HG03378 (cell line): Measurements from ENCODE around the gene TGFB3.
"Not testable (repeated sequence)": the region's sequence is repeated elsewhere in the genome, so short reads cannot be mapped to it uniquely, and the experiment has no call there.

Experiments
- ATAC-seq: cut with Tn5 transposase; IDR thresholded peaks from one replicate; pipeline ENCODE4 v1.9.1; 2021; ENCODE audit warnings: mild to moderate bottlenecking, moderate library complexity; ENCODE audit not compliant: unreplicated experiment

TGFB3 gene

GRCh38 chr14:75981426-75982265, at the start of gene TGFB3:
TGFB3 (minus strand) TSS chr14:75981995; CDS start chr14:75980893, 1,102 bp downstream.
- peak; percentile 56 for ATAC-seq

GRCh38 chr14:76024211-76024907, 42.6 kb upstream of the TGFB3 start:
- ATAC-seq, result no peak

GRCh38 chr14:76023757-76024156, 42.0 kb upstream of the TGFB3 start:
- ATAC-seq, result no peak

- no peak for ATAC-seq
These were observed 41.2 kb upstream of the TGFB3 start for GRCh38 chr14:76022991-76023390.

- ATAC-seq, result no peak
These were observed 37.9 kb upstream of the TGFB3 start for GRCh38 chr14:76019676-76020075.

GRCh38 chr14:76015668-76016067, 33.9 kb upstream of the TGFB3 start:
- no peak for ATAC-seq

- ATAC-seq, result no peak
These were observed 33.4 kb upstream of the TGFB3 start for GRCh38 chr14:76015191-76015590.

GRCh38 chr14:76012354-76012753, 30.6 kb upstream of the TGFB3 start:
- ATAC-seq, result no peak

- ATAC-seq, result no peak
These were observed 30.1 kb upstream of the TGFB3 start for GRCh38 chr14:76011930-76012329.

- not testable (repeated sequence) for ATAC-seq
These were observed 27.8 kb upstream of the TGFB3 start for GRCh38 chr14:76009627-76010026.

GRCh38 chr14:76007852-76008251, 26.1 kb upstream of the TGFB3 start:
- ATAC-seq, result no peak

GRCh38 chr14:76007379-76007778, 25.6 kb upstream of the TGFB3 start:
- ATAC-seq, result no peak

GRCh38 chr14:76006253-76006652, 24.5 kb upstream of the TGFB3 start:
- ATAC-seq, result no peak

GRCh38 chr14:76002383-76002782, 20.6 kb upstream of the TGFB3 start:
- ATAC-seq, result no peak

- no peak for ATAC-seq
These were observed 17.9 kb upstream of the TGFB3 start for GRCh38 chr14:75999511-76000190.

- ATAC-seq, result no peak
These were observed 14.7 kb upstream of the TGFB3 start for GRCh38 chr14:75996488-75996887.

- no peak for ATAC-seq
These were observed 13.7 kb upstream of the TGFB3 start for GRCh38 chr14:75995372-75996041.

GRCh38 chr14:75993567-75994041, 11.8 kb upstream of the TGFB3 start:
- peak; percentile 72 for ATAC-seq

GRCh38 chr14:75991753-75992152, 10.0 kb upstream of the TGFB3 start:
- ATAC-seq, result no peak

GRCh38 chr14:75990297-75990696, 8.5 kb upstream of the TGFB3 start:
- ATAC-seq, result no peak

- no peak for ATAC-seq
These were observed 7.3 kb upstream of the TGFB3 start for GRCh38 chr14:75989134-75989533.
